Esophagus squamous epithelium (tissue), 4 donors: Measurements from ENCODE around the gene STARD8.

Experiments
- CTCF ChIP-seq, 6 experiments: fragments of 450-650 bp in 4 of 6; fragments of 200-600 bp in 2 of 6; sonication (generic) in 2 of 6; IDR thresholded peaks; one replicate each; pipeline ENCODE4 v1.5.1; 2016 to 2019; ENCODE audit warnings: antibody characterized with exemption in 6 of 6, mild to moderate bottlenecking in 4 of 6, moderate library complexity in 4 of 6
- POLR2A ChIP-seq, 4 donors: fragments of 450-650 bp; IDR thresholded peaks; one replicate each; pipeline ENCODE4 v1.6.1; 2017; ENCODE audit warnings: antibody characterized with exemption in 4 of 4, mild to moderate bottlenecking in 4 of 4, moderate library complexity in 3 of 4

DNA sequence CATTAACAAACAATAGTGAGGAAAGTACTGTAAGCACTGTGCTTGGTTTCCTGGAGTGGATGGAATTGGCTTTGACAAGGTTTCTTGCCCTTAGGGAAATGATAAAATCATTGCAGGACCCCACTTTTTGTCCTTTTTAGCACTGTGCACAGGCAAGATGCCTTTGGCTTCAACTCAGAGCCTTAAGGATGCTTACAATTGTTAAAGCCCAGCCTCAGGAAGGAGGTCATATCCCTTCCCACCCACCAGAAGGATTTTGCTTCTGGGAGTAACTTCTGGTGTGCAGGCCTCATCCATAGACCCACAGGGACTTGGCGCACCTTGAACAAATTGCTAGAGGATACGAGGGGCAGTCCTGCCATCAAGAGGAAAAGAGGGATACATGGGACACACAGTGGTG lies 44.5 kb downstream of the STARD8 start:
- TF ChIP-seq CTCF (IDR thresholded peaks at IDR 0.05) (no peak), POLR2A (IDR thresholded peaks at IDR 0.05) (no peak)
